Vagina (tissue), 2 donors: Measurements from ENCODE around the gene TF.

Source experiments
- POLR2A ChIP-seq, 2 donors: fragments of 450-650 bp; IDR thresholded peaks; one replicate each; pipeline ENCODE4 v1.6.1; 2017; ENCODE audit warnings: antibody characterized with exemption in 2 of 2, mild to moderate bottlenecking in 2 of 2, moderate library complexity in 2 of 2
- POLR2AphosphoS5 ChIP-seq, 2 donors: sonication (generic); formaldehyde crosslinking; IDR thresholded peaks; one replicate each; pipeline ENCODE4 v1.9.0; 2017; ENCODE audit warnings: antibody characterized with exemption in 2 of 2, mild to moderate bottlenecking in 2 of 2, low read depth in 1 of 2; ENCODE audit not compliant: insufficient read depth in 1 of 2
- TF ChIP-seq, protein P1 (sequence below), 3 experiments: fragments of 450-650 bp in 2 of 3; fragments of 200-600 bp in 1 of 3; sonication (generic) in 1 of 3; IDR thresholded peaks; one replicate each; pipeline ENCODE4 v1.5.1; 2017 to 2019; ENCODE audit warnings: antibody characterized with exemption in 3 of 3, mild to moderate bottlenecking in 2 of 3, moderate library complexity in 2 of 3

DNA sequence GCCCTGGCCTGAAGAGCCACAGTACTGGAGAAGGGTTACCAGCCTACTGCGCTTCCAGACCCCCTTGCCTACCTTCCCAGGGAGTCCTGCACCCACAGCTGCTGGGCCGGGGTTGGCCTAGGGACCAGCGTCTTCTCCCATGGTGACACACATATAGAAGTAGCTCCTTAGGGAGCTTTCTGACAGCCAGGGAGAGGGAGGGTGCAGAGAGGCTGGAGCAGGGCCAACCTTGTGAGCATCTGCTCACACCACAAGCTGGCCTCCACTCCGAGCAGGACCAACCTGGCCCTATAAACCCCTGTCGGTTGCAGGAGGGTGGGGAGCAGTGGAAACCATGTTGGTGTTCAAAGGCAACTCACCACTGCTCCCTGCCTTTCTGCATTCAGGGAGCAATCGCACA, 94.6 kb downstream of the TF start:
- TF ChIP-seq, protein P1, sequence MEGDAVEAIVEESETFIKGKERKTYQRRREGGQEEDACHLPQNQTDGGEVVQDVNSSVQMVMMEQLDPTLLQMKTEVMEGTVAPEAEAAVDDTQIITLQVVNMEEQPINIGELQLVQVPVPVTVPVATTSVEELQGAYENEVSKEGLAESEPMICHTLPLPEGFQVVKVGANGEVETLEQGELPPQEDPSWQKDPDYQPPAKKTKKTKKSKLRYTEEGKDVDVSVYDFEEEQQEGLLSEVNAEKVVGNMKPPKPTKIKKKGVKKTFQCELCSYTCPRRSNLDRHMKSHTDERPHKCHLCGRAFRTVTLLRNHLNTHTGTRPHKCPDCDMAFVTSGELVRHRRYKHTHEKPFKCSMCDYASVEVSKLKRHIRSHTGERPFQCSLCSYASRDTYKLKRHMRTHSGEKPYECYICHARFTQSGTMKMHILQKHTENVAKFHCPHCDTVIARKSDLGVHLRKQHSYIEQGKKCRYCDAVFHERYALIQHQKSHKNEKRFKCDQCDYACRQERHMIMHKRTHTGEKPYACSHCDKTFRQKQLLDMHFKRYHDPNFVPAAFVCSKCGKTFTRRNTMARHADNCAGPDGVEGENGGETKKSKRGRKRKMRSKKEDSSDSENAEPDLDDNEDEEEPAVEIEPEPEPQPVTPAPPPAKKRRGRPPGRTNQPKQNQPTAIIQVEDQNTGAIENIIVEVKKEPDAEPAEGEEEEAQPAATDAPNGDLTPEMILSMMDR (IDR thresholded peaks at IDR 0.05), result no peak
- TF ChIP-seq POLR2A (IDR thresholded peaks at IDR 0.05), result no peak
- no peak for TF ChIP-seq POLR2AphosphoS5 (IDR thresholded peaks at IDR 0.05; ENCODE audit: insufficient read depth in 1 of 2, low read depth in 1 of 2)
